Stimulated activated CD4-positive, alpha-beta T cell treated with anti-CD3 and anti-CD28 coated beads, Interleukin-4, amount 100 ng/mL, for 48 hours (primary cell): Measurements from ENCODE around the gene NTN1.
A peak's percentile ranks its signal among the peaks of the same experiment; 100 is the strongest.

ENCODE experiments used
- DNase-seq, 2 donors: peaks; one replicate each; pipeline ENCODE4 v3.0.0-alpha.2; 2020; ENCODE audit warnings: low read depth in 2 of 2

Gene NTN1

GRCh38 chr17:9272501-9273200 lies 251.3 kb downstream of the NTN1 start:
- no peak for DNase-seq

- peak in 1 of 2 donors; percentile 38 for DNase-seq
These were observed 252.4 kb downstream of the NTN1 start for GRCh38 chr17:9273428-9274391.

- DNase-seq: no peak
These were observed 253.7 kb downstream of the NTN1 start for GRCh38 chr17:9274973-9275372.

- DNase-seq: no peak
These were observed 258.6 kb downstream of the NTN1 start for GRCh38 chr17:9279893-9280292.

GRCh38 chr17:9283909-9284308 lies 262.6 kb downstream of the NTN1 start:
- DNase-seq: no peak

- no peak for DNase-seq
These were observed 263.6 kb downstream of the NTN1 start for GRCh38 chr17:9284884-9285283.

GRCh38 chr17:9285602-9286427 lies 264.5 kb downstream of the NTN1 start:
- no peak for DNase-seq

GRCh38 chr17:9286434-9286833 lies 265.1 kb downstream of the NTN1 start:
- no peak for DNase-seq

- no peak for DNase-seq
These were observed 266.0 kb downstream of the NTN1 start for GRCh38 chr17:9287306-9287705.

GRCh38 chr17:9290226-9290613 lies 268.9 kb downstream of the NTN1 start:
- no peak for DNase-seq

- DNase-seq: peak; percentile 38 to 40
These were observed 270.7 kb downstream of the NTN1 start for GRCh38 chr17:9291912-9292560.

- DNase-seq: no peak
These were observed 271.2 kb downstream of the NTN1 start for GRCh38 chr17:9292561-9292941.
